GM12878 (cell line): Measurements from ENCODE around the gene ATP10A. TPM values are rescaled to one million over a fixed set of nuclear protein-coding genes. Genes with fewer than 3 reads are reported as not detected.
A peak's percentile ranks its signal among the peaks of the same experiment; 100 is the strongest.

Experiments used
- ATAC-seq: fragments of 200-7000 bp; cut with Tn5 transposase; 3 replicates; pipeline ENCODE4 v1.9.1; 2020; ENCODE audit warnings: mild to moderate bottlenecking, moderate library complexity
- BruUV-seq: library from RNA; stranded (reverse); fragments of 400-500 nt; replicated peaks from 2 replicates; lab custom pipeline; 2021; lab: Mats Ljungman, UMichigan
- CTCF ChIA-PET: fragments of 300-600 bp; sonication (Branson Sonifier 250); formaldehyde crosslinking; extraction: SDS; loops from one replicate; lab custom pipeline; 2021; ENCODE audit warnings: inconsistent platforms; lab: Yijun Ruan, JAX
- POLR2A ChIA-PET: fragments of 350-600 bp; formaldehyde crosslinking; extraction: SDS; loops from one replicate; lab custom pipeline; 2021; ENCODE audit warnings: inconsistent platforms; lab: Charles Lee
- RAD21 ChIA-PET: fragments of 300-600 bp; sonication (Branson Sonifier 250); formaldehyde crosslinking; loops from one replicate; lab custom pipeline; 2023; ENCODE audit warnings: antibody characterized with exemption; ENCODE audit not compliant: unreplicated experiment; lab: Charles Lee
- SMC1A ChIA-PET: fragments of 300-600 bp; sonication (Branson Sonifier 250); formaldehyde crosslinking; loops from one replicate; lab custom pipeline; 2023; ENCODE audit not compliant: unreplicated experiment, uncharacterized antibody; lab: Charles Lee
- DNase-seq: peaks from one replicate; pipeline ENCODE4 v3.0.0-alpha.2; 2011; ENCODE audit warnings: low read depth, low spot score
- FAIRE-seq: peaks from 3 replicates; lab custom pipeline; 2011; peaks lifted over from hg19 to GRCh38; lab: Jason Lieb, UNC
- H2AFZ ChIP-seq: 2 replicates; pipeline ENCODE4 v1.6.0; 2011; ENCODE audit warnings: low read depth, low read length, control low read depth; ENCODE audit not compliant: control insufficient read depth
- H3K27ac ChIP-seq: 2 replicates; pipeline ENCODE4 v1.5.1; 2011; ENCODE audit warnings: control low read depth; ENCODE audit not compliant: control insufficient read depth, insufficient read depth
- H3K27me3 ChIP-seq, 2 experiments: replicated peaks in 1 of 2; 2 replicates each; pipeline versions ENCODE4 v1.6.0 to v1.6.1; 2011; ENCODE audit warnings: low read length in 1 of 2; ENCODE audit not compliant: control insufficient read depth in 2 of 2, insufficient read depth in 2 of 2
- H3K36me3 ChIP-seq, 2 experiments: 2 replicates each; pipeline ENCODE4 v1.5.1; 2011; ENCODE audit warnings: low read length in 1 of 2; ENCODE audit not compliant: control insufficient read depth in 2 of 2, insufficient read depth in 2 of 2
- H3K4me1 ChIP-seq: 2 replicates; pipeline ENCODE4 v1.6.1; 2011; ENCODE audit warnings: mild to moderate bottlenecking, low read length, moderate library complexity, mixed read lengths; ENCODE audit not compliant: control insufficient read depth, insufficient read depth
- H3K4me2 ChIP-seq: 2 replicates; pipeline ENCODE4 v1.6.0; 2011; ENCODE audit warnings: control low read depth; ENCODE audit not compliant: control insufficient read depth, insufficient read depth
- H3K4me3 ChIP-seq: fragments of 200-600 bp; sonication (generic); 2 replicates; pipeline ENCODE4 v1.5.1; 2016
- H3K79me2 ChIP-seq: 2 replicates; pipeline ENCODE4 v1.6.0; 2011; ENCODE audit warnings: low read length; ENCODE audit not compliant: control insufficient read depth, insufficient read depth
- H3K9ac ChIP-seq: 2 replicates; pipeline ENCODE4 v1.8.0; 2011; ENCODE audit warnings: low read length, control low read depth, mixed read lengths; ENCODE audit not compliant: control insufficient read depth, insufficient read depth
- H3K9me3 ChIP-seq: replicated peaks from 3 replicates; pipeline ENCODE4 v1.5.1; 2011; ENCODE audit warnings: mild to moderate bottlenecking, low read length; ENCODE audit not compliant: control insufficient read depth, insufficient read depth
- H4K20me1 ChIP-seq: 2 replicates; pipeline ENCODE4 v1.6.0; 2011; ENCODE audit not compliant: control insufficient read depth, insufficient read depth
- ATF3 ChIP-seq: IDR thresholded peaks from 2 replicates; pipeline ENCODE4 v1.6.1; 2011; ENCODE audit warnings: low read depth, mild to moderate bottlenecking, low read length, moderate library complexity, borderline replicate concordance; ENCODE audit errors: extremely low read depth
- BACH1 ChIP-seq: fragments of 450-650 bp; IDR thresholded peaks from 2 replicates; pipeline ENCODE4 v1.6.1; 2017; ENCODE audit warnings: mild to moderate bottlenecking, borderline replicate concordance
- BHLHE40 ChIP-seq, 2 experiments: fragments of 450-650 bp in 1 of 2; IDR thresholded peaks; 2 replicates each; pipeline ENCODE4 v1.6.1; 2011 to 2017; ENCODE audit warnings: low read depth in 2 of 2, borderline replicate concordance in 1 of 2, improper control_type of control experiment in 1 of 2, low read length in 1 of 2, mild to moderate bottlenecking in 1 of 2
- CBFB ChIP-seq: IDR thresholded peaks from 2 replicates; pipeline ENCODE4 v1.6.1; 2016; ENCODE audit warnings: antibody characterized with exemption, low read depth
- CHD1 ChIP-seq: IDR thresholded peaks from 2 replicates; pipeline ENCODE4 v1.6.1; 2012; ENCODE audit warnings: low read depth, low read length, improper control_type of control experiment
- CREM ChIP-seq: IDR thresholded peaks from 2 replicates; pipeline ENCODE4 v1.6.1; 2014; ENCODE audit warnings: antibody characterized with exemption, low read depth
- HDAC2 ChIP-seq: fragments of 200-600 bp; sonication (generic); IDR thresholded peaks from 2 replicates; pipeline ENCODE4 v1.6.1; 2017
- IRF3 ChIP-seq: fragments of 450-650 bp; IDR thresholded peaks from 2 replicates; pipeline ENCODE4 v1.6.1; 2014; ENCODE audit warnings: mild to moderate bottlenecking
- MEF2B ChIP-seq: fragments of 450-650 bp; IDR thresholded peaks from 2 replicates; pipeline ENCODE4 v1.6.1; 2018; ENCODE audit warnings: mild to moderate bottlenecking, moderate library complexity; ENCODE audit not compliant: partially characterized antibody, poor library complexity, severe bottlenecking
- SMAD5 ChIP-seq: IDR thresholded peaks from 2 replicates; pipeline ENCODE4 v1.6.1; 2016; ENCODE audit warnings: antibody characterized with exemption, low read depth
- ZNF207 ChIP-seq: fragments of 450-650 bp; IDR thresholded peaks from 2 replicates; pipeline ENCODE4 v1.6.1; 2014; ENCODE audit warnings: antibody characterized with exemption, mild to moderate bottlenecking, borderline replicate concordance
- WGBS: methylation state at CpG from one replicate; pipeline ENCODE4 v1.1.6; 2016; ENCODE audit warnings: low lambda C conversion rate; ENCODE audit not compliant: insufficient replicate concordance, insufficient coverage; ENCODE audit errors: missing lambda C conversion rate; 5-methylcytosine and 5-hydroxymethylcytosine counted together
- in situ Hi-C: fragments of 300-500 bp; cut with MboI; formaldehyde crosslinking; loops from 9 replicates; pipeline ENCODE4 v1.14.3; 2018; ENCODE audit warnings: mixed read lengths
- intact Hi-C: fragments of 100-400 bp; cut with micrococcal nuclease; formaldehyde crosslinking; loops from one replicate; pipeline ENCODE4 v1.14.2; 2022; ENCODE audit not compliant: unreplicated experiment
- polyA plus RNA-seq, 11 experiments: library from polyadenylated mRNA; depleted of rRNA in 4 of 11; unstranded in 6 of 11; stranded (reverse) in 5 of 11; fragments of >200 nt; fragmentation: Nextera tagmentation in 4 of 11; fragmentation: Illumina TruSeq in 1 of 11; extraction: Ambion mirVana in 4 of 11; extraction: Trizol in 1 of 11; gene quantifications; 1 replicate in 1 of 11; 2 replicates in 10 of 11; pipeline versions ENCODE4 v1.2.1 to v1.2.3, GENCODE V29; 2011 to 2016; ENCODE audit warnings: inconsistent platforms in 2 of 11, missing spikeins in 2 of 11, low read depth in 1 of 11
- total RNA-seq, 4 experiments: library from RNA; depleted of rRNA in 3 of 4; stranded (reverse); fragments of >200 nt in 3 of 4; fragmentation: Illumina TruSeq in 1 of 4; extraction: Trizol in 1 of 4; gene quantifications; 2 replicates each; pipeline versions ENCODE4 v1.2.1 to v1.2.3, GENCODE V29; 2013 to 2021

The ATP10A gene
- total and polyA plus RNA-seq, 10 of the 15 experiments (the other 5 are each of a cell fraction or from before 2014, with no cell fraction given): 0.04 to 1.5 (median 0.31) TPM; not detected in 2

- CTCF ChIA-PET: no interaction called here
Observed at GRCh38 chr15:25741256-25741580, 121.9 kb downstream of the ATP10A start.

GRCh38 chr15:25740383-25741255, 122.5 kb downstream of the ATP10A start:
- Histone ChIP-seq H4K20me1 (no peaks in the 10 kb centered on the region), H3K27me3 (no peaks in the 10 kb centered on the region), H3K9ac (no peak overlapping the region), H3K36me3 (no peaks in the 10 kb centered on the region), H3K4me2 (no peak overlapping the region), H3K4me3 (no peak overlapping the region), H3K27ac (no peak overlapping the region), H3K9me3 (no peaks in the 10 kb centered on the region; the same call in 2 of the 3 replicates), H3K79me2 (no peaks in the 10 kb centered on the region), H3K4me1 (no peaks in the 10 kb centered on the region), H2AFZ (no peak overlapping the region)
- WGBS: 19% methylated on average over 18 of the region's 18 CpGs
- ChIA-PET POLR2A (no interaction called here), CTCF (no interaction called here), SMC1A (no interaction called here), RAD21 (interaction anchor here (1.2 kb wide), 1 partner anchor 193 kb away, joined by 5 read pairs; no protein-coding TSS in a partner anchor)
- in situ Hi-C loops: loop anchor here (25.0 kb wide), 3 partner anchors 178 to 553 kb away; no protein-coding TSS in a partner anchor
- FAIRE-seq (no peak), DNase-seq (no peak), ATAC-seq (no peak)
- BruUV-seq: no TSS peak
- intact Hi-C loops: loop anchor here (2.0 kb wide), 2 partner anchors 20 to 194 kb away; no protein-coding TSS in a partner anchor
- TF ChIP-seq CHD1 (no peak), BACH1 (no peak), IRF3 (no peak), SMAD5 (no peak), HDAC2 (no peak), ATF3 (no peak), ZNF207 (no peak), CREM (no peak), CBFB (no peak)

More at GRCh38 chr15:25741256-25741580, 121.9 kb downstream of the ATP10A start:
- FAIRE-seq (no peak), ATAC-seq (peak; percentile 82), DNase-seq (no peak)
- Histone ChIP-seq H3K27ac (no peak overlapping the region), H3K9me3 (no peaks in the 10 kb centered on the region; the same call in 2 of the 3 replicates), H3K27me3 (no peaks in the 10 kb centered on the region), H4K20me1 (no peaks in the 10 kb centered on the region), H3K36me3 (no peaks in the 10 kb centered on the region), H3K4me3 (no peak overlapping the region), H3K4me1 (no peaks in the 10 kb centered on the region), H3K79me2 (no peaks in the 10 kb centered on the region), H3K9ac (no peak overlapping the region), H3K4me2 (no peak overlapping the region), H2AFZ (no peak overlapping the region)
- intact Hi-C loops (loop anchor here (2.0 kb wide), 2 partner anchors 20 to 194 kb away; no protein-coding TSS in a partner anchor), in situ Hi-C loops (loop anchor here (25.0 kb wide), 3 partner anchors 179 to 554 kb away; no protein-coding TSS in a partner anchor)
- no TSS peak for BruUV-seq
- TF ChIP-seq BHLHE40 (IDR thresholded peaks at IDR 0.05; ENCODE audit: borderline replicate concordance in 1 of 2, low read depth in 2 of 2, low read length in 1 of 2): no peak
- peak; percentile 69 for TF ChIP-seq MEF2B
- POLR2A ChIA-PET: no interaction called here
- WGBS: 0% methylated on average over 5 of the region's 5 CpGs
- RAD21 ChIA-PET: interaction anchor here (1.2 kb wide), 1 partner anchor 193 kb away, joined by 5 read pairs; no protein-coding TSS in a partner anchor
- SMC1A ChIA-PET: no interaction called here
